Anterior cingulate cortex (tissue), 58 donors: Measurements from ENCODE around the gene P2RY2.
"Not testable (repeated sequence)": the region's sequence is repeated elsewhere in the genome, so short reads cannot be mapped to it uniquely, and the experiment has no call there.

Experiments
- DNase-seq, 58 donors: peaks; one replicate each; lab custom pipeline; 2025; lab: John Stamatoyannopoulos, UW

P2RY2 gene

GRCh38 chr11:73225001-73225686, 7.1 kb downstream of the P2RY2 start:
- no peak for DNase-seq

GRCh38 chr11:73225851-73226250, 7.8 kb downstream of the P2RY2 start:
- no peak for DNase-seq

GRCh38 chr11:73226297-73227006, 8.4 kb downstream of the P2RY2 start:
- DNase-seq, result no peak

GRCh38 chr11:73227571-73228211, 9.6 kb downstream of the P2RY2 start:
- DNase-seq, result no peak

GRCh38 chr11:73228268-73229134, 10.4 kb downstream of the P2RY2 start:
- DNase-seq, result no peak

- DNase-seq, result no peak
These were observed 11.3 kb downstream of the P2RY2 start for GRCh38 chr11:73229321-73229895.

- DNase-seq, result no peak
These were observed 12.1 kb downstream of the P2RY2 start for GRCh38 chr11:73229896-73230875.

- DNase-seq, result no peak
These were observed 12.8 kb downstream of the P2RY2 start for GRCh38 chr11:73230931-73231330.

GRCh38 chr11:73232487-73232886, 14.4 kb downstream of the P2RY2 start:
- DNase-seq, result not testable (repeated sequence)

GRCh38 chr11:73233211-73233610, 15.1 kb downstream of the P2RY2 start:
- DNase-seq, result no peak

- DNase-seq, result no peak
These were observed 15.8 kb downstream of the P2RY2 start for GRCh38 chr11:73233692-73234470.

GRCh38 chr11:73234471-73235181, 16.5 kb downstream of the P2RY2 start:
- DNase-seq, result no peak

GRCh38 chr11:73235236-73235786, 17.2 kb downstream of the P2RY2 start:
- DNase-seq, result no peak

GRCh38 chr11:73236205-73236765, 18.2 kb downstream of the P2RY2 start:
- DNase-seq, result no peak

GRCh38 chr11:73236854-73237253, 18.8 kb downstream of the P2RY2 start:
- peak in 1 of 58 donors; percentile 17 for DNase-seq

GRCh38 chr11:73237471-73238290, 19.6 kb downstream of the P2RY2 start:
- DNase-seq, result no peak
